HG03439 (cell line): ENCODE measurements around the gene C19orf85.
"Not testable (repeated sequence)": the region's sequence is repeated elsewhere in the genome, so short reads cannot be mapped to it uniquely, and the experiment has no call there.

ENCODE experiments used
- ATAC-seq: cut with Tn5 transposase; IDR thresholded peaks from one replicate; pipeline ENCODE4 v1.9.1; 2021; ENCODE audit warnings: mild to moderate bottlenecking, moderate library complexity; ENCODE audit not compliant: unreplicated experiment

Gene C19orf85

DNA sequence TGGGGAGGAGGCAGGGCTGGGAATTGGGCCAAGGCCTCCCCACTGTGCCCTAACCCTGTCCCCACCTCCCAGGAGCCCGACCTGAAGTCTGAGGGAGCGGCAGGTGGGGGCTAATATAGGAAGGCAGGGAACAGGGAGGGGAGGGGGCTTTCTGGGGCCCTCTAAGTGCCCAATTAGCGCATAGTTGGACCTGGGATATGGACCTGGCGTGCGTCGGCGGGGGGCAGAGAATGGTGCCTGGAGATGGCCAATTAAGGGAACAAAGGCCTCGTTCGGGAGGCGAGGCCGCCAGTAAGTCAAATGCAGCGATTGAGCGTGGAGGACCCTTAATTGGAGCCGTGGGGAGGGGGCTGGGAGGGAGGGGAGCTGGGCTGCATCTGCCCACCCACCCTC, at the start of gene C19orf85:
TSS of gene C19orf85 (minus strand) at position 90 of the 393 bp plus-strand sequence. CDS start 197 bp downstream, outside the sequence.
- no peak for ATAC-seq

DNA sequence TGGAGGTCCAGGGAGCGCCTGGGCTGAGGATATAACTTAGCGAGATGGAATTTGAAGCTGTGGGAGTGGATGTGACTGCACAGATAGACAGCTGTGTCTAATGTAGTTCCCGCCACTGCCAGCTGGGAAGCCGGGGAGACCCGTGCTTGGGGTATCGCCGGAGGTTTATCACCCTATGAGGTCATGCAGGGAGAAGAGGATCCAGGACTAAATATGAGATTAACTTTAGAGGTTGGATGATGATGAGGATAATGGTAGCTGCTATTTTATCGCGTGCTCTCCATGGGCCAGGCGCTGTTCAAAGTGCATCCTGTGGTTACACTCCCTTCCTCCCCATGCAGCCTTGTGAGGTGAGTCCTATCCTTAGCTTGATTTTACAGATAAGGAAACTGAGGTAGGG, 43.6 kb upstream of the C19orf85 start:
- ATAC-seq: no peak

DNA sequence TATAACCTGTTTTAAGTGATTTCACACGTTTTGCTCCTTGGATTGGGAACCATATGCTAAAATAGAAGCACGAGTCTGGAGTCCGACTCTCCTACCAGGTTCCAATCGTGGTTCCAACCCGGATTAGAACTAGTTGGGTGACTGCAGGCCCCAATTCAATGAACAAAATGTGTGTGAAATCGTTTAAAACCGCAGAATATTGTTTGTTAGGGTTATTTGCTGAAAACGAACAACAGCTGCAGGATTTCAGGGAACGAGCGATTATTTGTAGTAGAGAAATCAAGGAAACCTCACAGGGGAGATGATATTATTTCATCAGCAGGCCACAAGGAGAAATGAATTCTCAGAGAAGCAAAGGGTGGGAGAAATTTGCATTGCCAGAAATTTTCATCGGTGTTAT, 40.4 kb upstream of the C19orf85 start:
- no peak for ATAC-seq

DNA sequence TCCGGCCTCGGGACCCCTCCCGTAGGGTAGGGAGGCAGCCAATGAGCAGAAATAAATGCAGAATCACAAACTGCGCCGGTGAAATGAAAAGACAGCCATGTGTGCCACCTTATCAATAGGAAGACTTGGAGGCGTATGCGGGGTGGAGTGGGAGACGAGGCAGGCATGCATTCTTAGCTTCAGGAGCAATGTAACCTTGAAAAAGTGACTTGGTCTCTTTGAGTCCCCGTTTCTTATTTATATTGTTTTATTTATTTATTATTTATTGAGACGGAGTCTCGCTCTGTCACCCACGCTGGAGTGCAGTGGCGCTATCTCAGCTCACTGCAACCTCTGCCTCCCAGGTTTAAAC, 39.7 kb upstream of the C19orf85 start:
- ATAC-seq: peak; percentile 4

DNA sequence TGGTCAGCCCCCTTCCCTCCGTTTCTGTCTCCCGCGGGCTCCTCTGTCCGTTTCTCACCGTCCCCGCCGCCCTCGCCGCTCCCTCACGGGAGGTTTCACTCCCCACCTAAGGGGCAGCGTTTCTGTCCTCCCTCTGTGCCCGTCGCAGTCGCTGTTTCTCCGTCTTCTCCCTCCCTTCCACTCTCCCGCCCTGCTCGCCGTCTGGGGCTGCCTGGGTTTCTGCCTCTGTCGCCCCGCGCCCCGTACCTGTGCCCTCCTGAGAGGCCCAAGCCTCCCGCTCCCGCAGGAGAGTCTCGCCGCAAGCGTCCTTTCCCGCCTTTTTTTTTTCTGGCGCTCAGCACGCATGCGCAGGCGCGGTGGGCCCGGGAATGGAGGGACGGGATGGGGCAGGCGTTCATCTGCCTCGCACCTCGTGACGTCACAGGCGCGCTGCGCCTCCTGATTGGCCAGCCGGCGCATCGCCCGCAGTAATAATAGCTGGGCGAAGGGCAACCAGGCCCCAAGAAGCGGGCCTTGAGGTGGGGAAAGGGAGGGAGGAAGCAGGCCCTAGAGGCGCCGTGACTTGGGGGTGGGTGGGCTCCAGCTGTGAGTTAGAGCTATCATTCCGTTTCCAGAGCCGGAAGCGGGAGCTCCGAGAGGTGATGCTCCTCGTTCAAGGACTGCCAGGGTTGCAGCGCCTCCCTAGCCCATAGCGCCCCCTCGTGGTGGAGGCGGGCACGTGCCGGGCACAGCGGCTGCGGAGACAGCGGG, 39.1 kb upstream of the C19orf85 start:
- peak; percentile 90 for ATAC-seq

DNA sequence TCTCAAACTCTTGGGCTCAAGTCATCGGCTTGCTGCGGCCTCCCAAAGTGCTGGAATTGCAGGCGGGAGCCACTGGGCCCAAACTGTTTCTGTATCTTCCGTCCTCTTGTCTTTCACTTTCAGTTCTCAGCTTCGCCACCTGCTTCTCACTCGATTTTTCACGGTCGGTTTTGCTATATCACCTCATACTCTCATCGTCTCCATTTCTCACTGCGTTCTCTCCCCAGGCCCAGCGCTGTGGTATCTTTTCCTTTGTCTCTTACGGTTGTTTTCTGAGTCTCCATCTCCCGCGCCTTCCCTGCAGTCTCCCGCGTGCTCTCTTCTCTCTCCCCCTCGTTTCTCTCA, 38.6 kb upstream of the C19orf85 start:
- ATAC-seq: no peak

DNA sequence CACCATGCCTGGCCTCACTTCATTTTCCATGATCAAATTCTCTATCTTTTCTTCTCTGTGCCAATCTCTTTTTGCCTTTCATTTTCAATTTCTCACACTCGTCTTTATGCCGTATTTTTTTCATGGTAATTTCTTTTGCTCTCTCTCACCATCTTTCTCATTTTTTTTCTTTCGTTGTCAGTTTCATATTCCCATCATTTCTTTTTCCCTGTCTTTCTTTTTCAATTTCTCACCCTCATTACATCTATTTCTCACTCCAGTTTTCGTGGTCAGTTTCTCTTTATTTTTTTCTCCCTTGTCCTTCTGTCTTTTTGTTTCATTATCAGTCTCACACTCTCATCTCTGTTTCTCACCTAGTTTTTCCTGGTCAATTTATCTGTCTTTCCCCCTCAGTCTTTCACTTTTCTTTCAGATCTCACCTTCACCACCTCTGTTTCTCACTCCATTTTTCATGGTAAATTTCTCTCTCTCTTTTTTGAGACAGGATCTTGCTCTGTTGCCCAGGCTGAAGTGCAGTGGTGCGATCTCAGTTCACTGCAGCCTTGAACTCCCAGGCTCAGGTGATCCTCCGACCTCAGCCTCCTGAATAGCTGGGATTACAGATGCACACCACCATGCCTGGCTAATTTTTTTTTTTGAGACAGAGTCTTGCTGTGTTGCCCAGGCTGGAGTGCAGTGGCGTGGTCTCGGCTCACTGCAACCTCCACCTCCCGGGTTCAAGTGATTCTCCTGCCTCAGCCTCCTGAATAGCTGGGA, 37.8 kb upstream of the C19orf85 start:
- no peak for ATAC-seq

DNA sequence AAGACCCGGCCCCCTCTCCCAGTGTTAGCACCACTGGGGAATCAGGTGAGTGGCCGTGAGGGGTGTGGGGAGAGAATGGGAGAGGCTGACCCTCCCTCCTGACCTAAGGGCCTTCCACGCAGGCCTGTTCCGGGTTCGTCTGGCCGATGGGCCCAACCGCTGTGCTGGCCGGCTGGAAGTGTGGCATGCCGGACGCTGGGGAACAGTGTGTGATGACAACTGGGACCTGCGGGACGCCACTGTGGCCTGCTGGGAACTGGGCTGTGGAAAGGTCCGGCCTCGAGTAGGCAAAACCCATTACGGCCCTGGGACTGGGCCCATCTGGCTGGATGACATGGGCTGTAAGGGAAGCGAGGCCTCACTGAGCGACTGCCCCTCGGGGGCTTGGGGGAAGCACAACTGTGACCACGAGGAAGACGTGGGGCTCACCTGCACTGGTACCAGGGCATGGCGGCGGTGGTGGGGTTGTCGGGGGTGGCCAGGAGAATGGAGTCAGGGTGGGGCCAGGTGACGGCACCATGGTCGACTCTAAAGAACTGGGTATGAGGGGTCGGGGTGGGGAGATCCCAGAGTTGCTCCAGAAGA, 35.9 kb upstream of the C19orf85 start:
- ATAC-seq: no peak

DNA sequence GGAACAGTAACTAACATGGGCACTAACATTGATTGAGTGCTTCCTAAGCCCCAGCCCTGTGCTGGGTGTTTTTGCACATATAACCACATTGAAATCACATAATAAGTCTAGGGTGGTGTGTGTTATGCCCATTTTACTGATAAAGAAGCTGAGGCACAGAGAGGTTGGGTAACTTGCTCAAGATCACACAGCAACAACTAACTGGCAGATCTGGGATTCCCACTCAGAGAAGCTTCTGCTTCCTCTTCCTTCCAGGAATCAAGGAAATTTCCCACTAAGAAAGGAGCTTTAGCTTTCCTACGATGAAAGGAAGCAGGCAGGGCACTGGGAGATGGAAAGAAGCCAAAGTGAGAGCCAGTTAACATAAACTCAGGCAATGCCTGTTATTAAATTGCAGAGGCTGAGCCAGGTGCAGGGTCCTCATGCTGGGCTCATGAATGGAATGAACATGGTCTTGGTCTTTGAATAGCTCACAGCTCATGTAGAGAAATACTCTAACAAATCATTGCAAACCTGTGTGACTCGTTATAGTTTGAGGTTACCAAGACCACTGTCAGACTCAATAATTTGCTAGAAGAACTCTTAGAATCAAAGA, 33.8 kb upstream of the C19orf85 start:
- no peak for ATAC-seq

DNA sequence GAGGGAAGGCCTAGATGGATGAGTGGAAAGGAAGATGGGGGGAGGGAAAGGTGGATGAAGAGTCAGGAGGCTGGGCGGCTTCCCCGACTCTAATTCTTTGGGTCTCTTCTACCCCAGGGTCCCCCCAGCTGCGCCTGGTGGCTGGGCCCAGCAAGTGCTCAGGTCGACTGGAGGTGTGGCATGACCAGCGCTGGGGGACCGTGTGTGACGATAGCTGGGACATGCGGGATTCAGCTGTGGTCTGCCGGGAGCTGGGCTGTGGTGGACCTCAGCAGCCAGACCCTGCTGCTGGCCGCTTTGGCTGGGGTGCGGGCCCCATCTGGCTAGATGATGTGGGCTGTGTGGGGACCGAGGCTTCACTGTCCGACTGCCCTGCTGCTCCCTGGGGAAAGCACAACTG, 33.2 kb upstream of the C19orf85 start:
- no peak for ATAC-seq

DNA sequence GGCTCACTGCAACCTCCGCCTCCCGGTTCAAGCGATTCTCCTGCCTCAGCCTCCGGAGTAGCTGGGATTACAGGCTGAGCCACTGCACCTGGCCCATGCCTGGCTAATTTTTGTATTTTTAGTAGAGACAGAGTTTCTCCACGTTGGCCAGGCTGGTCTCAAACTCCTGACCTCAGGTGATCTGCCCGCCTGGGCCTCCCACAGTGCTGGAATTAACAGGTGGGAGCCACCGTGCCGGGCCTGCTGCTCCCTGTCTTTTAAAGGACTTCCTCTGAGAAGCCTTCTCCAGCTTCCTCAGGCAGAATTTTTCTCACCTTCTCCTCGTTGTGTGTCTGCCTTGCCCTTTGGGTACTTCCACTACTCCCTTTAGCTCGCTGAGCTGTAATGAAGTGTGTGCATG, 32.3 kb upstream of the C19orf85 start:
- not testable (repeated sequence) for ATAC-seq

DNA sequence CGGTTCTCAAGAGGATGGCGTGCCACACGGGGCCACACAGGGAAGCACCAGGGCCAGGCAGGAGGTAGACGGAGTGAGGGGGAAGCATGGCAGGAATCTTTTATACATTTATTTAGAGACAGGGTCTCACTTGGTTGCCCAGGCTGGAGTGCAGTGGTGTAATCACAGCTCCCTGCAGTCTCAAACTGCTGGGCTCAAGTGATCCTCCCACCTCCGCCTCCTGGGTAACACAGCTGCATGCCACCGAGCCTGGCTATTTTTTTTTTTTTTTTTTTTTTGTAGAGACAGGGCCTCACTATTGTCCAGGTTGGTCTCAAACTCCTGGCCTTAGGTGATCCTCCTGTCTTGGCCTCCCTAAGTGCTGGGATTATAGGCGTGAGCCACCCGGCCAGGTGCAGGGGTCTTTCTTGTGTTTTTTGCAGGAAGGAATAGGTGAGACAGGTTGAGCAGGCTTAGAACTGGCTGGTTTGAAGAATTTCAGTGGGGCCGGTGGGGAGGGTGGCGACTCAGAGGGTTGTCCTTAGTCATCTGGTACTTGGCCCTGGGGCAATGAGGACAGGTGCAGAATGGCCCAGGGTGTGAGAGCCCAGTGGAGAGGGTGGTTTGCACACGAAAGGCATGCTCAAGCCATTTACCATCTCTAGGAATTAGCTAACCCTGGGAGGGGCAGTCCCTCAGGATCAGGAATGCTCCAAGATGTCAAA, 31.2 kb upstream of the C19orf85 start:
- no peak for ATAC-seq

DNA sequence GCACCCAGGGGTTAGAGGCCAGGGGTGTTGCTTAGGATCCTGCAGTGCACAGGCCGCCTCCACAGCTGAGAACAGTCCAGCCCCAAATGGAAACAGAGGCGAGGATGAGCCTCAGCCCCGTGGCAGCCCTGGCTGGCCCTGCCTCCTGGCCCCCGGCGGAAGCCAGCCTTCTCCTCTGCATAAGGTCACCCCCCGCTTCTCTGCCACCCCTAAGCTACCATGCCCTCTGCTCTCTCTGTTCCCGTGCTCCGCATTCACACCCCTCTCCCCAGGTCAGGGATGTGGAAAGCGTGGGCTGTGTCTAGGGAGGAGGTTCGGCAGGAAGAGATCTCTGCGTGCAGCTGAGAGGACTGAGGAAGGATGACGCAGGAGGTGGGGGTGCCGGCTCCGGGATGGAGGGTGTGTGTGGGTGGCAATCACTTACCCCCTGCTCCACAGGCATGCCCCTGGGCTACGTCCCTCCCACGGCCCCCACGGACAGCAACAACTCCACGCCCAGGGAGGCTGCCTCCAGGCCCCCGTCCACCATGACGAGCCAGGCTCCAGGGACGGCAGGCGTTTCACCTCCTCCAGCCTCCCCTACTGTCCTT, 29.7 kb upstream of the C19orf85 start:
- ATAC-seq: no peak

DNA sequence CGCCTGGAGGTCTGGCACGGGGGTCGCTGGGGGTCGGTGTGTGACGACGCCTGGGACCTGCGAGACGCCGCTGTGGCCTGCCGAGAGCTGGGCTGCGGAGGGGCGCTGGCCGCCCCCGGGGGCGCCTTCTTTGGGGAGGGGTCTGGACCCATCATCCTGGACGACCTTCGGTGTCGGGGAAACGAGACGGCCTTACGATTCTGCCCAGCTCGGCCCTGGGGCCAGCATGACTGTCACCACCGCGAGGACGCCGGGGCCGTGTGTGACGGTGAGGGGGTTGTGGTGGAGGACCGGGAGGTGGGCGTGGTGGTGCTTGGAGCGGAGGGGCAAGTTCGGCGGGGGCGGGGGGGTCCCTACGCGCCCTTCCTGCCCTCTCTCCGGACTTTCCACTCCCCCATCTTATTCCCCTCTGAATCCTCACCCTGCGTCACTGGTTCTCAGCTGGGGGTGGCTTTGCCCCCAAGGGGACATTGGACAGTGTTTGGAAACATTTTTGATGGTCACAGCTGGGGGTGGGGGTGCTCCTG, 29.2 kb upstream of the C19orf85 start:
- ATAC-seq: no peak

DNA sequence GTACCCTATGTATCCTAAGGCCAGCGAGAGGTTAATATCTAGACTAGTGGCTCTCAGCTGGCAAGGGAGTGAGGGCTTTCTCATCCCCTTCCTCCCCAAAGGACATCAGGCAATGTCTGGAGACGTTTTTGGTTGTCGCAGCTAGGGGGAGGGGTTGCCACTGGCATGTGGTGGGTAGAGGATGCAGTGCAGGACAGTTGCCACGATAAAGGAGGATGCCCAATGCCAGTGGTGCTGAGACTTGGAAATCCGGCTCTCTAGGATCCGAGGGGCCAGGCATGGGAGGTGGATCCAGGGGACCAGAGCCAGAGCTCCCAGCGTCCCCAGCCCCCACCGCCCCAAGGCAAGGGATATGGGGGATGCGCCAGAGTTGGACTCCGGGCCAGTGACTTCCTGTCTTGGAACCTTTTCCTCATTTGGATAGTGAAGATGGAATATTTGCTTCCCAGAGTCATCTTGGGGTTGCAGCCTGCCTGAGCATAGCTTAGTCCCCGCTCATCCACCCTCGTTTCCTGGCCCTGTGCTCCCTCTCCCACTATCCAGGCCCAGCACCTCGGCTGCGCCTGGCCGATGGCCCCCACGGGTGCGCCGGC, 28.6 kb upstream of the C19orf85 start:
- no peak for ATAC-seq

DNA sequence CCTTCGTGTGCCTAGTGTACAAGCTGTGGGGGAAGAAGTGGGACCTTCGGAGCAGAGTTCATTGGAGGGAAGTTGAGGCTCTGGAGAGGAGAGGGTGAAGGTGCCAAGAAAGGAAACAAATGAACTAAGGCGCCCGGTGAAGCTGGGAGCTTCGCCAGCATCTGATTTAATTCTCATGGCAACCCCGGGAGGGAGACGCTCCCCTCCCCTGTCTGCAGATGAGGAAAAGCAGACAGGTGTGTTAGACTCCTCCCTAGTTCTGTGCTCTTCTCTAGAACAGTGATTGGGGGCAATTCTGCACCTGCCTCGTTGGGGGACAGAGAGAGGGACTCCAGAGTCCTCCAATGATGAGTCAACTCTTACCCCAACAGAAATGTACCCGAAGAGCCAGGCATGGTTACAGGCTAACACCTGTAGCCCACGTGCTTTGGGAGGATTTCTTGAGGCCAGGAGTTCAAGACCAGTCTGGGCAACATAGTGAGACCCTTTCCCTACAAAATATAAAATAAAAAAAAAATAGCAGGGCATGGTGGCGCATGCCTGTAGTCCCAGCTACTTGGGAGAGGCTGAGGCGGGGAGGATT, 27.9 kb upstream of the C19orf85 start:
- no peak for ATAC-seq

DNA sequence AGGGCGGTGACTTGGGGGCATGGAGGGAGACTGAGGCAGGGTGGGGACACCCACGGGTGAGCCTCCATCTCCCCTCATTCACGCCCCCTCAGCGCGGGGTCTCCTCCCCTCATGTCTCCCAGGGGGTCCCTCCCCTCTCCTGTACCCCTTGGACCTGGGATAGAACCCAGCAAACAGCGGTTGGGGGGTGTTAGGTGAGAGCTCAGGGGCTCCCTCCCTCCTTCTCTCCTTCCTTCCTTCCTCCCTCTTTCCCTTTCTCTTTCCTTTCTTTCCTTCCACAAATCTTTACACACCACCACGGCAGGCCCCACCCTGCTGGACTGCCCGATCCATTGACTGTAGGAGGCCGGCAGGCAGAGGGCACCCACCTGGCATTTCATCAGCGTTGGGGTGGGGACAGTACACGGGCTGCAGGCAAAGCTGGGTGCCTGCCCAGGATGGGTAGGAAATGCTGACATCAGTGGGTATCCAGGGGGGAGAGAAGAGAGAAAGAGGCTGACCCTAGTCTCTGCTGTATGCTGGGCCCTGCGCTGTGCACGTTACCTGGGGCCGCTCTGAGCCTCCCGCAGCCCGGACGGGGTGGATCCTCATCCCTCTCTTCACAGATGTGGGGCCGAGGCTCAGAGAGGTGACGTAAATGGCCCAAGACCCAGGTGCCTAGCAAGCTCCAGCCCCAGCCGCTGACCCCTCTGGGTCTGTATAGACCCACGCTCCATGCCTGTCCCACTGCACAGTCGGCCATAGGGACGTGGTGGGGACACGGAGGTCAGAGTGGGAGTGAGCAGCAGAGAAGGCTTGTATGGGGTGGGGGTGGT, 27.2 kb upstream of the C19orf85 start:
- no peak for ATAC-seq

DNA sequence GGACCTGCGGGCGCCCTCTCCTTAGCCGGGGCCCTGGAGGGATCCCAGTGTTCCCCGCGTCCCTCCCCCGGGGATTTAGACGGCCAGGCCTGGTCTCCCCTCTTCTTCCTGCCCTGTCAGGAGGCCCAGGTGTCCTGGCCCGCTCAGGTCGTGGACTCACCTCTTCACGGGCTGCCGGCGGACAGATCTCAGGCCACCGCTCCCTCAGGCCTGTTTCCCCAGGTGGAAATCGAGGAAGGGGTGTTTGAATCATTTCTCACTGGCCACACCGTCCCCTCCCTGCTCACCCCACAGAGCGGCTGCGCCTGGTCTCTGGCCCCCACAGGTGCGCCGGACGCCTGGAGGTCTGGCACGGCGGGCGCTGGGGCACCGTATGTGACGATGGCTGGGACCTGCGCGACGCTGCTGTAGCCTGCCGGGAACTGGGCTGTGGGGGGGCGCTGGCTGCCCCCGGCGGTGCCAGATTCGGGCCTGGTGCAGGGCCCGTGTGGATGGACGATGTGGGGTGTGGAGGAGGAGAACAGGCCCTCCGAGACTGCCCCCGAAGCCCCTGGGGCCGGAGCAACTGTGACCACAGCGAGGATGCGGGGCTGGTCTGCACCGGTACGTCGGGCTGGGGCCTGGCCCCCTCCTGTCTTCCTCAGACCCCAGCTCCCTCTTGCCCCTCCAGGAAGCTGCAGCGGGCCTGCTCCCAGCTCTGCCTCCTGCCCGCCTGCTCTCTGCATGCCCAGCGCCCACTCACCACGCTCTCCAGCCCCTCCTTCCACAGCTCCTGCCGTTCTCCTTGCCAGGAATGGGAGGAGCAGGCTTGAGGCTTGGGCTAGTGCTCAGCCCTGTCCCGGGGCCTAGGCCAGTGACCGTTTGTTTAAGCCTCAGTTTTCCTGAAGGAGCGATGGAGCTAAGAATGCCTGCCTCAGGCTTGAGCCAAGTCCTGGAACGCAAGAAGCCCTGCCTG, 26.2 kb upstream of the C19orf85 start:
- ATAC-seq: no peak
